GM18507 (cell line): Measurements from ENCODE around the gene PRKCG.
"Not testable (repeated sequence)": the region's sequence is repeated elsewhere in the genome, so short reads cannot be mapped to it uniquely, and the experiment has no call there.

Experiments
- DNase-seq: peaks from one replicate; pipeline ENCODE4 v3.0.0; 2011; ENCODE audit warnings: low read depth; ENCODE audit not compliant: insufficient read length; ENCODE audit errors: extremely low spot score
- FAIRE-seq: peaks from 2 replicates; lab custom pipeline; 2011; peaks lifted over from hg19 to GRCh38; lab: Jason Lieb, UNC

Gene PRKCG

DNA sequence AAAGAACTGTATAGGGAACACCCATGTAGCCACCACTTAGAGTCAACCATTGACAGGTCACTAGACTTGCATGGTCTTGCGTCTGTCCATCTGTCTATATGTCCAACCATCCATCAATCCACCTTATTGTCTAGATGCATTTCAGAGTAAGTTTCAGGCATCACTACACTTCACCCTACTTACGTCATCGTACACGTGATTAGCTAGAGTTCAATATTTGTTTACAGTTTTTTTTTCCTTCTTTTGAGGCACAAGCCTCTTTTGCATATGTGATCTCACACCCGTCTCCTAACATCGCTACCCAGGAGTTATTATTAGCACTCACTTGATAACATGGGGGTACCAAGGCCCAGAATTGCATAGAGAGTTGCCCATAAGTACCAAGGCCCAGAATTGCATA lies 34.0 kb downstream of the PRKCG start:
- no peak for FAIRE-seq

GRCh38 chr19:53917356-53917755 lies 35.4 kb downstream of the PRKCG start:
- DNase-seq (no peak), FAIRE-seq (no peak)

More for the DNA sequence above, 34.0 kb downstream of the PRKCG start:
- DNase-seq: no peak

DNA sequence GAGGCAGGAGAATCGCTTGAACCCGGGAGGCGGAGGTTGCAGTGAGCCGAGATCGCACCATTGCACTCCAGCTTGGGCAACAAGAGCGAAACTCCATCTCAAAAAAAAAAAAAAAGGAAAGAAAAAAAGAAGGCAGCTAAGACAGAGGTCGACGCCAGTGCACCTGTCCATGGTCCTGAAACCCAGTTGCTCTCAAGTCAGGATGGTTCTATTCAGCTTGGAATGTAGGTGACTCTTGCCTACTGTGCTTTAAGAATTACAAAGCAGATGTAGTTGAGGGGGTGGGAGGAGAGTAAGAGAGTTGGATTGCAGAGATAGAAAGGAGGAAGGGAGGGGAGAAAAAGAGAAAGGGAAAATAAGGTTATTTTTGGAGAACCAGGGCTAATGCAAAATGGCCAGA lies 45.7 kb downstream of the PRKCG start:
- FAIRE-seq (no peak), DNase-seq (no peak)

- FAIRE-seq: no peak
- no peak for DNase-seq
Measured at GRCh38 chr19:53936029-53936428, 54.0 kb downstream of the PRKCG start.

DNA sequence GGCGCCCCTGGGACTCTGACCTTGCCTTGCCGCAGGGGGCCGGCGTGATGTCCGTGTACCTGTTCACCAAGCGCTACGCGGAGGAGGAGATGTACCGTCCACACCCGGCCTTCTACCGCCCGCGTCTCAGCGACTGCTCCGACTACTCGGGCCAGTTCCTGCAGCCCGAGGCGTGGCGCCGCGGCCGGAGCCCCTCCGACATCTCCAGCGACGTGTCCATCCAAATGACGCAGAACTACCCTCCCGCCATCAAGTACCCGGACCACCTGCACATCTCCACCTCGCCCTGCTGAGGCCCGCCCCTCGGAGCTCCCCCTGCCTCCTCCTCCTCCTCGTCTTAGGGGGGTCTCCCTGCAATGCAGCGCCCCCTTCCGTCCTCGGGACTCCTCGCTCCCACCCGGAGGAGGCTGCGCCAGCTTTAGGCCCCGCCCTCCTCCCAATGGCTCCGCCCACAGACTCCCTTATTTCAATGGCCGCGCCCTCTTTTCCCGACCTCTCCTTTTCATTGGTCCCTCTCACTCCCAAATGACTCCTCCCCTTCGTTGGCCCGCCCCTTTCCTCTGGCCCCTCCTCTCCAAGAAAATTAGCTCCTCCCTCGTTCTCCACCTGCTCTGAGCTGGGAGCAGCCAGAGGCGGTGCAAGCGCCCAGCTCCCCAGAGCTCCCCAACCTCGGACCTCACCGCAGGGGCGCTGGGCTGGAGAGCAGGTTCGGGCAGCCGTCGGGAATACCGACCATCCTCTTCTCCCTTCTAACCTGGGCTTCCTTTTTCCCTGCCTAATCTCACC lies 60.2 kb downstream of the PRKCG start:
- FAIRE-seq: no peak
- no peak for DNase-seq

GRCh38 chr19:53944416-53944815 lies 62.4 kb downstream of the PRKCG start:
- DNase-seq: no peak
- no peak for FAIRE-seq

GRCh38 chr19:53944933-53945332 lies 62.9 kb downstream of the PRKCG start:
- FAIRE-seq (no peak), DNase-seq (no peak)

DNA sequence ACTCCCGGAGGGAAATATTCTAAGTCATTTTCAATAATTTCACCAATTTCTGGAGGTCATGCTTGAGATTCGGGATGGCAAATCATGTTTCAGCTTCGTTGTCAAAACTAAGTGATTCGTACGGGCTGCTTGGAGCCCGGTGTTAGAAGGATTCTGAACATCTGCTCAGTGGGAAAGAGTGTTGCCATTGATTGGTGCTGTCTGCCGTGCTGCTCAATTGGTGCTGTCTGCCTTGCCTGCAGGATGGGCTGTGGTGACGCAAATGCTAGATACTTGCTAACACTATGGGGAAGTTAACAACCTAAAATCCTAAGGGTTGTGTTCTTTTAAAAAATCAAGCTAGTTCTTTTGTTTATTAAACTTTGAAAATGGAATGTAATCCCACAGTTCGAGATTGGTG lies 63.4 kb downstream of the PRKCG start:
- no peak for DNase-seq

GRCh38 chr19:53945998-53946397 lies 64.0 kb downstream of the PRKCG start:
- no peak for FAIRE-seq
- no peak for DNase-seq

More for the DNA sequence above, 63.4 kb downstream of the PRKCG start:
- no peak for FAIRE-seq

GRCh38 chr19:53947624-53948023 lies 65.6 kb downstream of the PRKCG start:
- DNase-seq: no peak

DNA sequence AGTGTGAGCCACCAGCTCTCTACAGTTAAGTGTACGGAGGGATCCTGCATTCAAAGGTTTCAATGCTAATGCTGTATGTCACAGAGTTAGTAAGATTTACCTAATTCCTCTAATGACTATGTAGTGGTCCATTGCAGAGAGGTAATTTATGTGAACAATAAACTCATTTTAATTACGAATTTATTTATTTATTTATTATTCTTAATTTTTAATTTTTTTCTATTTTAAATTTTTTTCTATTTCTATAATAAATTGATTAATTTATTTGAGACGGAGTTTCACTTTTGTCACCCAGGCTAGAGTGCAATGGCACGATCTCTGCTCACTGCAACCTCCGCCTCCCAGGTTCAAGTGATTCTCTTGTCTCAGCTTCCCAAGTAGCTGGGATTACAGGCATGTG lies 66.6 kb downstream of the PRKCG start:
- DNase-seq, FAIRE-seq: not testable (repeated sequence)

More at GRCh38 chr19:53947624-53948023, 65.6 kb downstream of the PRKCG start:
- no peak for FAIRE-seq

GRCh38 chr19:53951436-53951835 lies 69.4 kb downstream of the PRKCG start:
- no peak for DNase-seq
- FAIRE-seq: no peak

DNA sequence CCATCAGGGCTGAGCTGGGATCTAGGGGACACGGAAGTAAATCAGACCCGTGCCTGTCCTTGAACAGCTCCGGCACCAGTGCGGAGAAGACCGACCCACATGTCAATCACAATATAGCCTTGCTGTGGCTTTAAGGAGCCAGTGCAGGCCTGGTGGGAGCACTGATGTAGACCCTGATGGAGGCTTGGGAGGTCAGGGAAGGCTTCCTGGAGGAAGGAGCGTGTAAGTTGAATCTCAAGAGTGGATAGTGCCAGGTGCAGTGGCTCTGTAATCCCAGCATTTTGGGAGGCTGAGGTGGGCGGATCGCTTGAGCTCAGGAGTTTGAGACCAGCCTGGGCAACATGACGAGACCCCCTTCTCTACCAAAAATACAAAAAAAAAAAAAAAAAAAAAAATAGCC lies 70.0 kb downstream of the PRKCG start:
- DNase-seq: no peak
- no peak for FAIRE-seq

DNA sequence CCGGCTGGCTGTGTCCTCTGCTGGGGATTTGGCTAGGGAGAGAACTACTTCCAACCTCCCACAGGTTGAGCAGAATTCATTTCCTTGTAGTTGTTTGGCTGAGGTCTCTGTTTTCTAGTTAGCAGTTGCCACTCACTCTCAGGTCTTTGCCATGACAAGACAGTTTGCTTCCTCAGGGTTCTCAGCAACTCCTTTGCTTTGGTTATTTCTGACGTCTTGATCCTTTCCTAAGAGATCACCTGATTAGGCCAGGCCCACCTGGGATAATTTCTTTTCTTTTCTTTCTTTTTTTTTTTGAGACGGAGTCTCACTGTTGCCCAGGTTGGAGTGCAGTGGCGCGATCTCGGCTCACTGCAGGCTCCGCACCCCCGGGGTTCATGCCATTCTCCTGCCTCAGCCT lies 71.4 kb downstream of the PRKCG start:
- DNase-seq (no peak), FAIRE-seq (no peak)
